PC-3 (cell line): Measurements from ENCODE around the gene ZACN.

Experiments used
- CTCF ChIP-seq: fragments of 300-600 bp; sonication (generic); conservative IDR thresholded peaks from 2 replicates; pipeline ENCODE4 v1.5.1; 2017; ENCODE audit warnings: antibody characterized with exemption, low read depth, mild to moderate bottlenecking, low read length
- EZH2 ChIP-seq: fragments of 300-600 bp; sonication (generic); IDR thresholded peaks from one replicate; pipeline ENCODE4 v1.6.1; 2017; ENCODE audit warnings: antibody characterized with exemption, mild to moderate bottlenecking, low read length; ENCODE audit not compliant: unreplicated experiment
- EZH2phosphoT487 ChIP-seq: fragments of 300-600 bp; sonication (generic); IDR thresholded peaks from 2 replicates; pipeline ENCODE4 v1.6.1; 2018; ENCODE audit warnings: mild to moderate bottlenecking, antibody characterized with exemption, low read length, borderline replicate concordance

- TF ChIP-seq CTCF (no peak), EZH2phosphoT487 (no peak), EZH2 (no peak)
Measured at GRCh38 chr17:76048025-76048605, 30.9 kb upstream of the ZACN start.
